Hematopoietic multipotent progenitor cell (in vitro differentiated cells): ENCODE results near the gene SPATA31E1. TPM values are rescaled to one million over a fixed set of nuclear protein-coding genes. Genes with fewer than 3 reads are reported as not detected.

Source experiments
- DNase-seq, 3 donors: peaks; one replicate each; pipeline ENCODE4 v3.0.0-alpha.2; 2011 to 2015; ENCODE audit warnings: low read depth in 2 of 3, low spot score in 2 of 3
- total RNA-seq: library from RNA; depleted of rRNA; stranded (reverse); fragments of >200 nt; gene quantifications from one replicate; pipeline ENCODE4 v1.2.3, GENCODE V29; 2012

SPATA31E1 gene
- total RNA-seq, 1 donor: not detected

GRCh38 chr9:87862536-87863268 lies 20.0 kb upstream of the SPATA31E1 start:
- no peak for DNase-seq

- no peak for DNase-seq
Observed at GRCh38 chr9:87863882-87864465, 18.7 kb upstream of the SPATA31E1 start.

DNA sequence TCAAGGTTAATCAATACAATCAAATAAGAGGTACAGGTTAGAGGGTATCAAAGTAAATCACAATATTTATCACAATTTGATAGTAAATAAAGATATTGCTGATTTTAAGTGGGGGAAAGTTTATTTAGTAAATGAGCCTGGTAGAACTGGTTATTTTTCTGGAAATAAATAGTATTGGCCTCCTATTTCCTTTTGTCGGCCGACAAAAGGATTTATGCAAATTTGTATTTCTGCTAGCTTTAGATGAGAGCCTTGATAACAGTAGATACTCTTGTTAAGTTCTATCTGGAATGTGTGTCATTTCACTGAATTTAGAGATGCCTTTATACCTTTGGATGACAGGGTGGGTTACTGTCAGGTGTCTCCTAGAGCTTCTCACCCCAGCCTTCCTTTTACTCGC lies 17.8 kb upstream of the SPATA31E1 start:
- no peak for DNase-seq

- DNase-seq: no peak
Observed at GRCh38 chr9:87865626-87866025, 17.1 kb upstream of the SPATA31E1 start.

DNA sequence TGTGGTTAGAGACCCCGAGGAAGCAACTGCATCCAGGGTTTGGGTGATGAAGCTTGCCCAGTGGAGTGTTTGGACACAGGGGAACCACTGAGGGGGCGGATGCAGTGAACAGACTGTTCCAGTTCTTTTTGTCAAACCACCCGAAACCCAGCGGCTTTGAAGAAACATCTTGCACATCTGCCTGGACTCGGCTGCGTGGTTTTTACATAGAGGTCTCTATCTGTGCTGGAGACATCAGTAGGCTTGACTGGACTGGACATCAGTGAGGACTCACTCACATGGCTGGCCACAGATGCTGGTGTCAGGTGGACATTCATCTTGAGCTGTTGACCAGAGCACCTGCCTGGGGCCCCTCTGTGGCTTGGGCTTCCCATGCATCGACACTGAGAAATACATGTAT lies 15.3 kb upstream of the SPATA31E1 start:
- no peak for DNase-seq

DNA sequence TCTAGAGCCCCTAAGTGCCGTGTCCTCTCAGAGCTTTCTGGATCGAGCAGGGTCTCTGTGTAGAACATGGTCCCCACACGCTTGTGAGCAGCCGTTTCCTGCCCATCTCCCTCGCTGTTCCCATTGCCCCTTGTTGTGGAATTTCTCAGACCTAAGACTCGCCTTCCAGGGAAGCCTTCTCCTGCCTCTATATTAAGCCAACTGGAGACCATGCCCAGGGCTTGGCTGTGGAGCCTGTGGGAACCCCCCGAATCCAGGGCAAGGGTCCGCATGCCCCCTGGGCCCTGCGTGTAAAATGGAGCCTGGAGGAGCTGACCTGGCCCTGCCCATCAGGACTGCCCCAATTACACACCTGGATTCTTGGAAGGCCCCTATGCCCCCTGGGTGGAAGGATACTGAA lies 14.5 kb upstream of the SPATA31E1 start:
- no peak for DNase-seq

- no peak for DNase-seq
Observed at GRCh38 chr9:87868635-87869034, 14.0 kb upstream of the SPATA31E1 start.

GRCh38 chr9:87869082-87869481 lies 13.6 kb upstream of the SPATA31E1 start:
- no peak for DNase-seq

GRCh38 chr9:87871425-87872078 lies 11.1 kb upstream of the SPATA31E1 start:
- no peak for DNase-seq

DNA sequence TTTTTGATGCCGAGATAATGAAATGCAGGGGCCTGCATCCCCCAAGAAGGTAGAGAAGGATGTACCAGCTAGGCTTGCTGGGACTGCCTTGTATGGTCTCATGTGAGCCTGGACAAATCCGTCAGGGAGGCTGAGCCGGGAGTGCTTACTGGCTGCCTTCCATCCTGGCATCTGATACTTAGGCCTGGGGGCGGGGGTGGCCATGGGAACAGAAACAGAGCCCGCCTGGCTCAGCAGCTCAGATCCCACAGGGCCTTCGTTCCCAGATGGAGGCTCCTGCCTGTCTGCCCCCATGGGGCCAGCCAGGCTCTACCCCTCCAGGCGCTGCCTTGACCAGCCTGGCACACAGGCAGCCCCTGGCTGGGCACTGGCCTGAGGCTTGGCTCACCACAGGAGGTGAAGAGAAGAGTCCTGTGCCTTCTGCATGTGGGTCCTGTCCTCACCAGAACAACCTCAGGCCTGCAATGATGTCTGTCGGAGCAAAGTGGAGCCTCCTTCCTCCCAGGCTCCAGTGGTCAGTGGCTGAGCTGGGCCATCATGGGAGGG lies 10.5 kb upstream of the SPATA31E1 start:
- DNase-seq: no peak

DNA sequence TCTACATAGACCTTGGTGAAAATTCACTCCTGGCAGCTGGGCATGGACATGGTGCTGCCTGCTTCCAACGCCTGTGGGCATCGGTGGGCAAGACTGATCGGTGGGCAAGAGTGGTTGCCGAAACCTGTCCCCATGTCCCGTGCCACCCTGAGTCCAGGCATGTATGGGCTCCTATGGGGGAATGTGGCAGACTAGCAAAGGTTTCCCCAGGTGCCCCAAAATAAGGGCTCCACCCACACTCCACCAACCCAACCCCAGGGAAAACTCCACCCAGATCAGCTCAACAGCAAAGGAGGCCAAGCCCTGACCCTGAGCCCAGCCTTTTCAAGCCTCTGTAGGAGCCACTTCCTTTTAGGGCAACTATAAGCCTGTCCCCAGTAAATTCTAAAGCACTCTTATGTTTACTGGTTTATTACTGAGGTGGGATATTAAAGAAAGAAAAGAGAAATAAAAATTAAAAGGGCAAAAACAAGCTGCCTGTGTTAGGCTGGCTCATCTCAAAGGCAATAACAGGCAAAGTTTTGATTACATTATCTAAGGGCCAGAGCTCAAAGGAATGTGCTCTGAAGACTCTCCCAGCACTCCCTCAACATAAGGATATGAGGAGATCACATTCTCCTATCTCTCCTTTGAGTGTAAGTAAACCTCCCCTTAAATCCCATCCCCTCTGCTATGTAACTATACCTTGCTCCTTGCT lies 8.9 kb upstream of the SPATA31E1 start:
- DNase-seq: no peak

DNA sequence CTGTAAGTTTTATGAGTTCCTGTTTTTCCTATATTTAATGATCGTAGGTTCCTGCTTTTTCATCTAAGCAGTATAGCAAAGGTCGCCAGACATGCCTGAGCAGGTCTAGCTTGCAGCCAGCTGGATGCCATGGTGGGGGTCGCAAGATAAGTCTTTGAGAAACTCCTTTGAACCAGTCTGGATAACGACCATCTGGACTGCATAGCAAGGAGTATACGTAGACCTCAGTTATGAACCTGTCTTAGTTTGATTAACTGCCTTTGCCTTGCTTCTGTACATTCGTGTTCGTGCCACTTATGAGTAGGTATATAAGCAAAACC lies 8.4 kb upstream of the SPATA31E1 start:
- DNase-seq: no peak

- DNase-seq: no peak
Observed at GRCh38 chr9:87875060-87875459, 7.6 kb upstream of the SPATA31E1 start.

- DNase-seq: no peak
Observed at GRCh38 chr9:87875831-87876545, 6.7 kb upstream of the SPATA31E1 start.

DNA sequence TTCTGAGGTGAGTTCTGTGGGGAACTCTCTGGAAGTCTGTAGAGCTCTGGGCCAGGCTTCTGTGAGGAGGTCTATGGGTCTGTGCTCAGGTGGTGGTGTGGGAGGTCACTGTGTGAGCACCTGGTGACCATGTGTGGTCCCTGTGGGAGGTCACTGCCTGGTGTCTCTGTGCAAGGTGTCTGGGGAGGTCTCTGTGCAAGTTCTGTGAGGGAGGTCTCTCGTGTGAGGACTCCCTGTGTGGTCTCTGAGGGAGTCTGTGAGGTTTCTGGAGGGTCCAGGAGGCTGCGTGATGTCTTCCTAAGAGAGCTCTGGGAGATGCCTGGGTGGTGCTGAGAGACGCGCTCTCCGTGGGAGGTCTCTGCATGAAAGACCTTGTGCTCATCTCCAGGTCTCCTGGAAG lies 6.0 kb upstream of the SPATA31E1 start:
- DNase-seq: no peak

GRCh38 chr9:87878989-87879511 lies 3.6 kb upstream of the SPATA31E1 start:
- DNase-seq: peak in 1 of 3 donors; percentile 5

GRCh38 chr9:87880116-87880515 lies 2.6 kb upstream of the SPATA31E1 start:
- no peak for DNase-seq

- no peak for DNase-seq
Observed at GRCh38 chr9:87880683-87881082, 2.0 kb upstream of the SPATA31E1 start.

- no peak for DNase-seq
Observed at GRCh38 chr9:87883274-87883673, 597 bp downstream of the SPATA31E1 start.

GRCh38 chr9:87883990-87884389 lies 1.3 kb downstream of the SPATA31E1 start:
- no peak for DNase-seq
